ENCODE measurements around the gene RASD1. TPM values are rescaled to one million over a fixed set of nuclear protein-coding genes. Genes with fewer than 3 reads are reported as not detected.
A peak's percentile ranks its signal among the peaks of the same experiment; 100 is the strongest.
"Not testable (repeated sequence)": the region's sequence is repeated elsewhere in the genome, so short reads cannot be mapped to it uniquely, and the experiment has no call there.

RASD1 gene
- total RNA-seq, 1 donor from 2014 or later = 4.4 TPM

DNA sequence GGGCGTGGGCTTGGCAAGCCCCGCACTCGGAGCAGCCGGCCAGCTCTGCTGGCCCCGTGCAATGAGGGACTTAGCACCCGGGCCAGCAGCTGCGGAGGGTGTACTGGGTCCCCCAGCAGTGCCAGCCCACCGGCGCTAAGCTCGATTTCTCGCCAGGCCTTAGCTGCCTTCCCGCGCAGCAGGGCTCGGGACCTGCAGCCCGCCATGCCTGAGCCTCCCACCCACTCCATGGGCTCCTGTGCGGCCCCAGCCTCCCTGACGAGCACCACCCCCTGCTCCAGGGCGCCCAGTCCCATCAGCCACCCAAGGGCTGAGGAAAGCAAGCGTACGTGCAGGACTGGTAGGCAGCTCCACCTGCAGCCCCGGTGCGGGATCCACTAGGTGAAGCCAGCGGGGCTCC is 9.8 kb downstream of the RASD1 start:
- peak; percentile 55 for DNase-seq (ENCODE audit: low spot score)
- intact Hi-C loops (cut with DNase I) = not testable (repeated sequence)

DNA sequence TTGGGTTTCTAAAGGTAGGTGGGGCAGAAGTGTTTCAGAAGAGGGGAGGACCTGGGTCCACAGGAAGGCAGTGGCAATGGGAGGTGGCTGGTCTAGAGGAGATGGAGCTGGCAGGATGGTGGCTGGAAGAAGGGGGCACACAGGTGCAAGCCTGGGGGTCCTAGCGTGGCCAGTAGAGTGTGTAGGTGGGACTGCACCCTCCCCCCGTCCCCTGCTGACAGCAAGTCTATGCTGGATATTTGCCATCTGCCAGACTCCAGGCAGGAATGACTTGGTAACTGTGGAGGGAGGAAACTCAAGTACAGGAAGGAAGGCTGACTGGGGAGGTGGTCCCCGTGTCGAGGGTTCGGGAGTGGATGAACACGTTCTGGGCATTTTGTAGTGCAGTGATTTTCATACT is 10.8 kb downstream of the RASD1 start:
- DNase-seq (ENCODE audit: low spot score) = no peak
- intact Hi-C loops (cut with DNase I) = no loop called here

DNA sequence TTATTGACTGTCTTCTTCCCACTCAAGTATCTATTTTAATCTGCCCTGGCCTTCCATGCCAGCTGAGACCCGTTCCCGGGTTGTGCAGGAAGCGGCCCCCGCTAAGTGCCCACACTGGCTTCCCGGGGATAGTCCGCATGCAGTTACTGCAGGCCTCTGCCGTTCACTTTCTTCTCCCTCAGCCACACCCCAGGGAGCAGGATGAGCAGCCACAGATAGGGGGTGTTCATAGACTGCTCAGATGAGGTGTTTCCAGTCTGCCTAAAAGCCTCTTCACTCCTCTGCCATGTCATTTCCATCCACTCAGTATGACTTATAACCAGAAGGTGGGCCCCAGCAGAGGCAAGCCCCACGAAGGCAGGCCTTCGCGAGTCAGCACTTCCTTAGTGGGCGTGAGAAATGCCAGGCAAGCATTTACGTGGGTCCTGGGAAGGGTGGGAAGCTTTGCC is 11.7 kb downstream of the RASD1 start:
- intact Hi-C loops (cut with DNase I) = no loop called here
- no peak for DNase-seq (ENCODE audit: low spot score)

DNA sequence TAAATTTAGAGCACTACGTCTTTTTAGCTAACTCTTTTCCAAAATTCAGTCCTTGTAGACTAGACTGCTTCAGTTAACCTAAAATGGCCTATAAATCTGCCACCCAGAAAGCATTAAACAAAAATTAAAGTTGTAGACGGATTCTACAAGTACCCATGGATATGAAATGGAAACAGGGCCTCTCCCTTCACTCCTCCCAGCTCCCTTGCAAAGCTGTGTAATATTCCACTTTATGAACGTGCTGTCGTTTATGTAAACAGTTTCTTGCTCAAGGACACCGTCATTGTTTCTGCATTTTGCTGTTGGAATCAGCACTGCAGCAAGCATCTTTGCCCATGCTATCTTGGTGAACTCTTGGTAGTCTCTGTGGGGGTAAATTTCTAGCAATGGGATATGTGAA is 14.3 kb downstream of the RASD1 start:
- no peak for DNase-seq (ENCODE audit: low spot score)
- intact Hi-C loops (cut with DNase I) = no loop called here

DNA sequence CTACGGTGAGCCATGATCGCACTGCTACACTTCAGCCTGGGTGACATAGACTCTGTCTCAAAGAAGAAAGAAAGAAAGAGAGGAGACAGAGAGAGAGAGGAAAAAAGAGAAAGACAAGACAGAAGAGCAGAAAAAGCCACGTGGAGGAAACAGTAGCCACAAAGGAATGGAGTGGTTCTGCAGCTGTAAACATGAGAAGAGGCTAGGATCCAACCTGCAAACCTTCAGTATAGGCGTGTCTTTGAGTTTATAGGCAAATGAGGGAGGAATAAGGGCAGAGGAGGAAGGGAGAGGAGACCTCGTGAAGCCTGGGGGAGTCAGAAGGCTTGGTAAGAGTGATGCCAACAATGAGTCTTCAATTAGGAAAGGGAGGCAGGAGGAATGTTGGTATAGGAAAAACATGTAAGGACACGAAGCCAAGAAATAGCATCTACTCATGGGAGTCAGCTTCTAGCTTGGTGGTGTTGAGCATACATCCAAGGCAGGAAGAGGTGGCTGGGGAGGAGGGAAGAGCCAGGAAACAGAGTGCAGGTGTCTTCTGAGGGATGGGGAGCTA is 15.5 kb downstream of the RASD1 start:
- intact Hi-C loops (cut with DNase I) = no loop called here
- no peak for DNase-seq (ENCODE audit: low spot score)

DNA sequence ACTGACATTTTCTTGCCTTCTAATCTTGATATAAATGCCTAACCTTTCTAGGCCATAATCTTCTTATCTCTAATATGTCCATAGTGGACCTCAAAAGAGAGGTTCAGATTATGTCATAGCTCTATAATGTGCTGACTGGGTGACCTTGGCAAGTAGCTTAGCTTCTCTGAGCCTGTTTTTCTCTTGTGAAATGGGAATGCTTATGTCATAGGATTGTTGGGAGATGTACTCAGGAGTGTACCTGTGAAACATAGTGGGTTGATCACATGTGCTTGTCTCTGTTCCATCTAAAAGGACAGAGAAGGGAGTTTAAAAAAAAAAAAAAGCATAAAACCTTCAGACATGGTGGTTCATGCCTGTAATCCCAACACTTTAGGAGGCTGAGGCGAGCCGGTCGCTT is 17.0 kb downstream of the RASD1 start:
- DNase-seq (ENCODE audit: low spot score) = no peak
- intact Hi-C loops (cut with DNase I) = loop anchor here (5.0 kb wide), 1 partner anchor 88 kb away; no protein-coding TSS in a partner anchor

DNA sequence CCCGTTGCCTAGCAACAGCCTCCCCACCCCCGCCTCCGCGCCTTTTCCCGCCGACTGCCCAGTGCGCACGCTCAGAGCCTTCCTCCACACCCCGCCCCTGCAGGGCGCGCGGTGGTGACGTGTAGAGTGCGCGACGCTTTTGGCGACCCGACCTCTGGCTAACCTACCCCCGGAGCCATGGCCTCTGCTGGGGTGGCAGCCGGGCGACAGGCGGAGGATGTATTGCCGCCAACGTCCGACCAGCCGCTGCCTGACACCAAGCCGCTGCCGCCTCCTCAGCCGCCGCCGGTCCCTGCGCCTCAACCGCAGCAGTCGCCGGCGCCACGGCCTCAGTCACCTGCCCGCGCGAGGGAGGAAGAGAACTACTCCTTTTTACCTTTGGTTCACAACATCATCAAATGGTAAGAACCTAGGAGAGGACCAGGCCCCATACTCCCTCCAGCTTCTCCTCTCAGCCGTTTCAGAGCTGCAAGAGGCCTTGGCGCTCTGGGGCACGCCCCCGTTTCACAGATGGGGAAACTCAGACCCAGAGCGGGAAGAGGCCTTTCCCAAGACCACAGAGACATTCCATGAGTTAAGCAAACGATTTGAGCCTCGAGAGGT is 19.2 kb downstream of the RASD1 start, which contains the start of gene MED9:
TSS of gene MED9 (plus strand) at position 136 of the 603 bp plus-strand sequence. CDS start at position 178, 42 bp downstream.
- peak; percentile 95 for DNase-seq (ENCODE audit: low spot score)
- intact Hi-C loops (cut with DNase I) = loop anchor here (5.0 kb wide), 1 partner anchor 90 kb away; no protein-coding TSS in a partner anchor

DNA sequence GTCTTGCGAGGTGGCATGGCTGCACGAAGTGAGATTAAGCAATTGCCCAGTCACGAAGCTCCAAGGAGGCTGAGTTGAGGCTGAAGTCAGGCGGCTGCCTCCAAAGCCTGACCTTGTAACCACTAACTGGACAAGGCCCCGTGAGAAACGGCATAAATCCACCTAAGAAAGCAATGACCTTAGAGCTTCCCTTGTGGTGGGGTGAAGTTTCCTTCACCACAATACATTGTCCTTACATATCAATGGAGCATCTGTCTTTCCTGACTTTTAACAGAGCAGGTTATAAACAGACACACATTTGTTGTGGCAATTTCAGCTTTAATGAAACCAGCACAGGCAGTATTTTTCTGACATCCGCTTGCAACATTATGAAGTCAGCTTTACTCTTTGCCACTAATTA is 21.9 kb downstream of the RASD1 start:
- no peak for DNase-seq (ENCODE audit: low spot score)
- intact Hi-C loops (cut with DNase I) = no loop called here

DNA sequence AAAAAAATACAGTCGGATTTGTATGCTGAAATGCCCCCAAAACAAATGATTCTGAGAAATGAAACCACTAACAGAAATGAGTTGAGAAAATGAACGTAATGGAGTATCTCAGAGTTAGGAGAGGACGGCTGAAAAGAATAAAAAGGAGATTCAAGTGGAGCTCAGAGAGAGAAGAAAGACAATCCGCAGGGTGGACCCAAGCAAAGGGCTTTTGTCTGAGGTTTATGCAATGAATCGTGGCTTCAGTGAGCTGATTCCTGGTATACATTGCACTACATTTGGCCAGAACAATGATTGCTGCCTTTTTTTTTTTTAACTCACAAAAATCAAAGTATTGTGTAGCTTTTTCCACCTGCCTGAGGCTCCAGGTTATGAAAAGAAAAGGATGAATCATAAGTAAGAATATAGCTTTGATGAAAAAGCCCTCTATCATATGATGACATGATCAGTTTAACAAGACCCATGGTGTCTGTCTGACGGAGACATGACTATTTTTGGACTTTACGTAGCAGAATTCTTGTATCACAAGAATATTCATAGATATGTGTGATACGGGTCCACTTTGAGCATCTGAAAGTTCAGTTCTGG is 23.8 kb downstream of the RASD1 start:
- intact Hi-C loops (cut with DNase I) = no loop called here

DNA sequence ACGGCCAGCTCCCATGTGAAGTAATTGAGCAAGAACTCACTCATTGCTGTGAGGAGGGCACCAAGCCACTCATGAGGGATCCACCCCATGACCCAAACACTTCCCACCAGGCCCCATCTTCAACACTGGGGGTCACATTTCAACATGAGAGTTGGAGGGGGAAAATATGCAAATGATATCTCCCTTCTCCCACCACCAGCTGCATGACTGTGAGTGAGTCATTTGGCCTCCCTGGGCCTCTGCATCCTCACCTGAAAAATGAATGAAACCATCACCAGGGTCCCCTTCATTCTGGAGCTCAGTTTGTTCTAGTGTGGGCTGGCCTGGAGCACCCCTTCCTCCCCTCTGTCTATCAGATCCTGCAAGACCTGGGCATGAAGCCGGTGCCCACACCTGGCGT is 26.2 kb downstream of the RASD1 start:
- intact Hi-C loops (cut with DNase I) = no loop called here
- DNase-seq (ENCODE audit: low spot score) = no peak

More for the DNA sequence above, 23.8 kb downstream of the RASD1 start:
- DNase-seq (ENCODE audit: low spot score) = no peak

DNA sequence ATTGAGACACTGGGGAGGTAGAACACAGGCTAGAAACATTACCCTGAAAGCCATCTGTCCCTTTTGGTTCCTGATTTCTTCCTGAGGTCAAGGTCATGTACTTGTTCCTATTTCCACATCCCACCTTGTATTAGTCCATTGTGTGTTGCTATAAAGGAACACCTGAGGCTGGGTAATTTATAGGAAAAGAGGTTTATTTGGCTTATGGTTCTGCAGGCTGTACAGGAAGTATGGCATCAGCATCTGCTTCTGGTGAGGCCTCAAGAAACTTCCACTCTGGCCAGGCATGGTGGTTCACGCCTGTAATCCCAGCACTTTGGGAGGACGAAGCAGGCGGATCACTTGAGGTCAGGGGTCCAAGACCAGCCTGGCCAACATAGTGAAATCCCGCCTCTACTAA is 26.8 kb downstream of the RASD1 start:
- intact Hi-C loops (cut with DNase I) = no loop called here
- DNase-seq (ENCODE audit: low spot score) = no peak

DNA sequence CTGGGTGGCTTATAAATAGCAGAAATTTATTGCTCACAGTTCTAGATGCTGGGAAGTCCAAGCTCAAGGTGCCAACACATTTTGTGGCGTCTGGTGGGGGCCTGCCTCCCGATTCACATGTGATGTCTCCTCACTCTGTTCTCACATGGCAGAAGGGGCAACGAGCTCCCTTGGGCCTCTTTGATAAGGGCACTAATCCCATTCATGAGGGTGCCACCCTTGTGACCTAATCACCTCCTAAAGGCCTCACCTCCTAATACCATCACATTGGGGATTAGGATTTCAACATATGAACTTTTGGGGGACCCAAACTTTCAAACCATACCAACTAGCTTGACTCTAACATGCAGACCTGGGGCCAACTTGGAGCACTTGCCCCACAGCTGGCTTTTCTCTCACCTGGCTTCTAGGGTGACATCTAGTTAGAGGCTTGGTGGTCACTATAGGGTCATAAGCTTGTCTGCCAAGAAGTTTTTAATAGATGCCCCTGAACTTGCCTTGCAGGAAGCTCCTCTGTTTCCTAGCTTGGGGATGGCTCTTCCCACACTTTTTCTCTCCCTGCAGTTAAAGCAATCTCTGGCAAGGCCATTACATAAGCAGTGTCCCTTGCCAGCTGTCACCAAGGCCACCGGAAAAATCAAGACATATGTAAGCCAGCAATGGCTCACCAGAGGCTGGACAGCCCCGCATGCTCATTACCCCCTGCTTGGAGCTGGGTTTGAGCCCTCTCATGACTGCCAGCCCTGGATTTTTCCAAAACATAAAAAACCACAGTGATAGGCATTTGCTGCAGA is 27.8 kb downstream of the RASD1 start:
- intact Hi-C loops (cut with DNase I) = no loop called here
- DNase-seq (ENCODE audit: low spot score) = no peak

DNA sequence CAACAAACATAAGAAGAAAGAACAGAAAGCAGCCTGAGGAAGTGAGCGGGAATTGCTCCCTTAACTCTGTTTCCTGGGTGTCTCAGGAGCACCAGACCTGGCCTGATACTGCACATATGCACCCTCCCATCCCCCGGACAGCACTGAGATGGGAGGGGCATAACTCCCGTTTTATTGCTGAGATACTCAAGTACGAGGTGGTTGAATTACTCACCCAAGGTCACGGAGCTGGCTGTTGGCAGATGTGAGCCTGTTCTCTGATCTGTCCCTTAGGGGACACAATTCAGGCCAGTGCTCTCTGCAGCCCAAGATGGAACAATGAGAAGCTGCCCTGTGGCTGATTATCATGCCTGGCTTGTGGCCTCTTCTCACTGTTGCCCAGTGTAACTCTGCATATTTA is 28.5 kb downstream of the RASD1 start:
- DNase-seq (ENCODE audit: low spot score) = no peak
- intact Hi-C loops (cut with DNase I) = no loop called here

DNA sequence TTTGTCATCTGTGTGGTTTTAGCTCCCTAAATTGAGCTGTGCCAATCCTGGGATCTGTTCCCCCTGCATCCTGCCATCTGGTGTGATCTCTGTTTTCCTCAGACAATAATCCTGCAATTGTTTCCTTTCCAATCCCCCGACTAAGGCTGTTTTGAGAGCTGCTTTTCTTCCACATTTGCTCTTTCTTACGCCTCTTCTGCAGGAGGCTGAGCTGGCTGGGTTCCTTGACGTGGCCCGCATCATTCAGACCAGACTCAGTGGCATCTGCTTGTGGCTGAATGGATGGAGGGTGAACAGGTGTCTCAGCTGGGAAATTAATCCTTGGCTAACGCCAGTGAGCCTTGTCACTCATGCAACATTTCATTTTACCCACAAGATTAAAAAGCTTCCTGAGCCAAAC is 29.2 kb downstream of the RASD1 start:
- no peak for DNase-seq (ENCODE audit: low spot score)
- intact Hi-C loops (cut with DNase I) = no loop called here

DNA sequence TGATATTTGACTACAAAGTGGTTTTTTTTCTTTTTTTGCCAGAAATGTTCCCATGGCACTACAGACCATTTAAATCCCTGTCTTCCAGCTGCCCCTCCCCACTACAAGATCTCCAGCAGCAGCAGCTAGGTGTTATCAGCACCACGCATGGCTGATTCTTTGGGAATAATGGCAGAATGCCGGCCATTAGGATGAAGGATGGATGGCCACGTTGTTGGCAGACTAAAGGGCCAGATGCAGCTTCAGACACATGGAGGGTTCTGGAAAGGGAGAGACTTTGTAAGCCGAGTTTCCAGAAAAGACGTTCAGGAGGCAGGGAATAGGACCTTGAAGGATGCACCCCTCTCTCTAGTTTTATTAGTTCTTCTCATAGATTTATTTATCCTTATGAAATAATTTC is 29.7 kb downstream of the RASD1 start:
- intact Hi-C loops (cut with DNase I) = no loop called here
- no peak for DNase-seq (ENCODE audit: low spot score)

DNA sequence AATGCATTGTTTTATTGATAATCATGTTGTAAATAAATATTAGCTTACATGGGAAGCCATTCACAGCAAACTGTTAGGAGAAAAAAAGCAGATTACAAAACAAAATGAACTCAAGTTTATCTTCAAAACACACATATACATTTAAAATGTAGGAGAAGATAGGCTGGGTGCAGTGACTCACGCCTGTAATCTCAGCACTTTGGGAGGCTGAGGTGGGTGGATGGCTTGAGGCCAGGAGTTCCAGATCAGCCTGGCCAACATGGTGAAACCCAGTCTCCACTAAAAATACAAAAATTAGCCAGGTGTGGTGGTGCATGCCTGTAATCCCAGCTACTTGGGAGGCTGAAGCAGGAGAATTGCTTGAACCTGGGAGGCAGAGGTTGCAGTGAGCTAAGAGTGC is 30.3 kb downstream of the RASD1 start:
- DNase-seq (ENCODE audit: low spot score); intact Hi-C loops (cut with DNase I): not testable (repeated sequence)

DNA sequence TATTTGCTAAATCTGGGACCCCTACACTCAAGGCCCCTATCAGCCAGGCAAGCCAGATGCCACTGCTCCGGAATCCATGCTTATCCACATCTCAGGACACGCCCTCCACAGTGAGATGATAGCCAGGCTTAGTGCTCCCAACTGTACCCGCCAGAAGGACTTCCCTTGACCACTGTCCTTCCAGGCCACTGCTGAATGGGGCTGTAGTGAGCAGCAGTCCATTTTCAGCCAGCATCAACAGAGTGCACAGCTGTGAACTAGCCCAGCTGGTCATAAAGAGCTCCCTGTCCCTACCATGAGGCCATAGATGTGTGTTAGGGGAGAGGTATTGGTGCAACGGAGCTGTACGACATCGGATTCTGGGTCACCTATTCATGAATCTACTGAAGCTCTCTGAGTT is 32.4 kb downstream of the RASD1 start:
- no peak for DNase-seq (ENCODE audit: low spot score)
- intact Hi-C loops (cut with DNase I) = no loop called here

DNA sequence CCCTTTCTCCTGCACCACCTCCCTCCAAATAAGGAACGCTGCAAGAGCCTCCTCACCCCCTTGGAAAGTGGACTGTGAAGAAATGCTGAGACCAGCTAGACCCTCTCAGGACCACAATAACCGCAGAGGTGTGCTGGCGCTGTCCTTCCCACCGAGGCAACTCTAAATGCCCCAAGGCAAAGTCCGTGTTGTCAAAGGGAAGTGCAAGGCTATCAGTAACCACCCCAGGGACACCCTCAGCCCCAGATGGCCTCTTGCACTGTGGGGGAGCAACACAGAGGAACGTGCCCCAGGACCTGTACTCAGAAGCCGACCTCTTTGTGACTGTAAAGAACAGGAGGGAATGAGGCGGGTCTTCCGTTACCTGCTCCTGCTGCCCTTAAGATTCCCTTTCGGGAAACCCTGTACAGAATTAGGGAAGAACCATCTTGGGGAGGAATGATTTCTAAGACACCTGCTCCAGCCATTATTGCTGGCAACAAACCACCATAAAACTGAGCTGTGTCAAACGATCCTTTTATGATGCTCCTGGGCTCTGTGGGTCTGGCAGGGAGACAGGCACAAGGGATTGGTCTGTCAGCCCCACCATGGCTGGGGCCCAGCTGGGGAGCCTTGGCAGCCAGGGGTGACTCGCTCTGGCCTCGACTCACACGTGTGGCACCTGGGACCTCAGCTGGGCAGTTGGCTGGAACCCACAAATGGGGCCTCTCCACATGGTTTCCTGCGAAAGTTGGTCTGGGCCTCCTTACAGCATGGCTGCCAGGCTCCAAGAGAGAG is 34.0 kb downstream of the RASD1 start:
- no peak for DNase-seq (ENCODE audit: low spot score)
- intact Hi-C loops (cut with DNase I) = no loop called here

DNA sequence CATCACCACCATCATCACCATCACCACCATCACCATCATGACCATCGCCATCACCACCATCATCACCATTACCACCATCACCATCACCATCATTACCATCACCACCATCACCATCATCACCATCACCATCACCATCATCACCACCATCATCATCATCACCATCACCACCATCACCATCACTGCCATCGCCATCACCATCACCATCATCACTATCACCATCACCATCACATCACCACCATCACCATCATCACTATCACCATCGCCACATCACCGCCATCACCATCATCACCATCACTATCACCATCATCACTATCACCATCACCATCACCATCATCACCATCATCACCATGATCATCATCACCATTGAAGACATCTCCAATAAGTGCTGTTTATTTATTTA is 36.2 kb downstream of the RASD1 start:
- intact Hi-C loops (cut with DNase I) = no loop called here
- no peak for DNase-seq (ENCODE audit: low spot score)

DNA sequence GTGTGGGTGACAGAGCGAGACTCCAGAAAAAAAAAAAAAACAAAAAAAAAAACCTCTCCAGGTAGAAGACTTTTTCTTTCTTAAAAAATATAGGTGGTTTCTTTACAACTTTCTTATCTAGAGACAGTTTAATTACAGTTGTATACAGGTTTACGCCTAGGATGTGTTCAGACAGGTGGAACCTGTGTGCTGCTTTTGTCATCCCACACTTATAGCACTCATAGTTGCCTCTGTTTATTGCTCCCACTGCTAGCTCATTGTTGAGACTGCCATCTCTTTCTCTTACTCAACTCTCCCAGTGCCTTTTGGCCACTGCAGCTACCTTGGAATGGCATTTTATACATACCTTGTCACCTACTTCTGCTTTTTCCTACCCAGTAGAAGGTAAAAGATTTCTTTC is 38.5 kb downstream of the RASD1 start:
- intact Hi-C loops (cut with DNase I) = loop anchor here (10.0 kb wide), 1 partner anchor 63 kb away; no protein-coding TSS in a partner anchor
- DNase-seq (ENCODE audit: low spot score) = no peak

Measured in cardiac septum (tissue), 1 donor.